Spleen (tissue), 7 donors: Measurements from ENCODE around the gene DPF3.

ENCODE experiments used
- POLR2AphosphoS5 ChIP-seq, 3 donors: sonication (generic); formaldehyde crosslinking; IDR thresholded peaks; one replicate each; pipeline ENCODE4 v1.5.1; 2017; ENCODE audit warnings: antibody characterized with exemption in 3 of 3
- TF ChIP-seq, protein P1 (sequence below), 11 experiments: fragments of 200-600 bp in 7 of 11; fragments of 450-650 bp in 4 of 11; sonication (generic) in 4 of 11; IDR thresholded peaks in 8 of 11; conservative IDR thresholded peaks in 3 of 11; 1 replicate in 7 of 11; 2 replicates in 4 of 11; pipeline versions ENCODE4 v1.4.0 to v1.8.0; 2016 to 2021; ENCODE audit warnings: antibody characterized with exemption in 11 of 11, inconsistent platforms in 4 of 11, mild to moderate bottlenecking in 1 of 11
- donor health status: DM: no; HTN: no; CAD: no; lungs with moderate emphysema.
- donor health status: DM: no; HTN: no; CAD: no.
- donor health status: DM: no; HTN: no; CAD: no.

GRCh38 chr14:72925171-72925759, 31.4 kb upstream of the DPF3 start:
- TF ChIP-seq, protein P1, sequence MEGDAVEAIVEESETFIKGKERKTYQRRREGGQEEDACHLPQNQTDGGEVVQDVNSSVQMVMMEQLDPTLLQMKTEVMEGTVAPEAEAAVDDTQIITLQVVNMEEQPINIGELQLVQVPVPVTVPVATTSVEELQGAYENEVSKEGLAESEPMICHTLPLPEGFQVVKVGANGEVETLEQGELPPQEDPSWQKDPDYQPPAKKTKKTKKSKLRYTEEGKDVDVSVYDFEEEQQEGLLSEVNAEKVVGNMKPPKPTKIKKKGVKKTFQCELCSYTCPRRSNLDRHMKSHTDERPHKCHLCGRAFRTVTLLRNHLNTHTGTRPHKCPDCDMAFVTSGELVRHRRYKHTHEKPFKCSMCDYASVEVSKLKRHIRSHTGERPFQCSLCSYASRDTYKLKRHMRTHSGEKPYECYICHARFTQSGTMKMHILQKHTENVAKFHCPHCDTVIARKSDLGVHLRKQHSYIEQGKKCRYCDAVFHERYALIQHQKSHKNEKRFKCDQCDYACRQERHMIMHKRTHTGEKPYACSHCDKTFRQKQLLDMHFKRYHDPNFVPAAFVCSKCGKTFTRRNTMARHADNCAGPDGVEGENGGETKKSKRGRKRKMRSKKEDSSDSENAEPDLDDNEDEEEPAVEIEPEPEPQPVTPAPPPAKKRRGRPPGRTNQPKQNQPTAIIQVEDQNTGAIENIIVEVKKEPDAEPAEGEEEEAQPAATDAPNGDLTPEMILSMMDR (IDR thresholded peaks at IDR 0.05 in 8 of 11, conservative IDR thresholded peaks at IDR 0.05 in 3 of 11) = no peak
- no peak for TF ChIP-seq POLR2AphosphoS5 (IDR thresholded peaks at IDR 0.05)
